ENCODE data around the gene HABP4. TPM values are rescaled to one million over a fixed set of nuclear protein-coding genes. Genes with fewer than 3 reads are reported as not detected.

Gene HABP4
- total RNA-seq: 12.1 and 15.8 TPM in 2 replicates

DNA sequence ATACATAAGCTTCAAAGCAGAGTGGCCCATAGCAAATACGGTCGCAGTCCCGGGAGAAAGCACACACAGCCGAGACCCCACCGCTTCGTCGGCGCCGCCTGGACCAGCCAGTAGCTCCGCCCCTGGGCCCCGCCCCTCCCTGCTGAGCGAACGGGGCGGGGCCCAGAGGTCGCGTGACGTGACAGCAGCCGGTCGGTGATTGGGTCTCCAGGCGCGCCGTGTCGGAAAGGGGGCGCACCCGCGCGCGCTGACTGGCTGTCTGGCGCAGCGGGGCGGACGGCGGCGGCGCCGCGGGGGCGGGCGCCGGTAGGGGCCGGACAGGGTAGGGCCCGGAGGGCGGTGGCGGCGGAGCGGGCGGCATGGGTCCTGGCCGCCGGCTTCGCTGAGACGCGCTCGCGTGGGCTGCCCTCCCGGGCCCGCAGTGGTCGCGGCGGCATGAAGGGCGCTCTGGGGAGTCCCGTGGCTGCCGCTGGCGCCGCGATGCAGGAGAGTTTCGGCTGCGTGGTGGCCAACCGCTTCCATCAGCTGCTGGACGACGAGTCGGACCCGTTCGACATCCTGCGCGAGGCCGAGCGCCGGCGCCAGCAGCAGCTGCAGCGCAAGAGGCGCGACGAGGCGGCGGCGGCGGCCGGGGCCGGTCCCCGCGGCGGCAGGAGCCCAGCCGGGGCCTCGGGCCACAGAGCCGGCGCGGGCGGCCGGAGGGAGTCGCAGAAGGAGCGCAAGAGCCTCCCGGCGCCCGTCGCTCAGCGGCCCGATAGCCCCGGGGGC lies at the start of gene HABP4:
Gene HABP4, plus strand, starts transcription at position 325 of the 768 bp plus-strand sequence. Its CDS starts 111 bp downstream, at position 436.

GRCh38 chr9:96418083-96418919 lies 31.7 kb upstream of the HABP4 start, which contains the start of gene ZNF367:
Gene ZNF367, minus strand, starts transcription at chr9:96418370. Its CDS starts 338 bp downstream, at chr9:96418032.

Other genes starting within 250 kb of the HABP4 start
- not detected in 2 replicates for gene HSD17B3, start 148.0 kb upstream of the HABP4 start, total RNA-seq
- gene SLC35D2, start 66.5 kb upstream of the HABP4 start, total RNA-seq: 13.3 and 13.6 TPM in 2 replicates
- gene ZNF367, start 31.8 kb upstream of the HABP4 start, total RNA-seq: 2.7 and 3.6 TPM in 2 replicates
- gene CDC14B, start 169.7 kb downstream of the HABP4 start, total RNA-seq: 16.9 and 19.8 TPM in 2 replicates
- 13.1 TPM in 2 replicates for gene PRXL2C, start 205.1 kb downstream of the HABP4 start, total RNA-seq

Measured in smooth muscle cell of the pulmonary artery (primary cell).